NCI-H2029 (cell line): Measurements from ENCODE around the gene ITPRIPL1.
A peak's percentile ranks its signal among the peaks of the same experiment; 100 is the strongest.

Experiments
- DNase-seq: peaks from one replicate; lab custom pipeline; 2025; lab: John Stamatoyannopoulos, UW

ITPRIPL1 gene

DNA sequence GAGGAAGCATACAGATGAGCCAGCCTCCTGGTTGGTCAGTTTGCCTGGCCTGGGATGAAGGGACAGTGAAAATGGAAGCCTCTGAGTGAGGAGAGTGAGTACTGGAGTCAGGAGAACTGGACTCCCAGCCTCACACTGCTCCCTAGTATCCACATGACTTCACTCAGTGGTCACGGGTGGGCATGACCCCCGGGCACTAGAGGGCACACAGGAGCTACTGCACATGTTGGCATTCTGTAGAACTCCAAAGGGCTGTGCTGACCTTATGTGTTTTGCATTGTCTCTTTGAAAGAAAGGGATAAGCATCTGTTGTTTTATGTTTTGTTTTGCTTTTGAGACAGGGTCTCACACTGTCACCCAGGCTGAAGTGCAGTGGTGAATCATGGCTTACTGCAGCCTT lies 34.2 kb downstream of the ITPRIPL1 start:
- peak; percentile 12 for DNase-seq

DNA sequence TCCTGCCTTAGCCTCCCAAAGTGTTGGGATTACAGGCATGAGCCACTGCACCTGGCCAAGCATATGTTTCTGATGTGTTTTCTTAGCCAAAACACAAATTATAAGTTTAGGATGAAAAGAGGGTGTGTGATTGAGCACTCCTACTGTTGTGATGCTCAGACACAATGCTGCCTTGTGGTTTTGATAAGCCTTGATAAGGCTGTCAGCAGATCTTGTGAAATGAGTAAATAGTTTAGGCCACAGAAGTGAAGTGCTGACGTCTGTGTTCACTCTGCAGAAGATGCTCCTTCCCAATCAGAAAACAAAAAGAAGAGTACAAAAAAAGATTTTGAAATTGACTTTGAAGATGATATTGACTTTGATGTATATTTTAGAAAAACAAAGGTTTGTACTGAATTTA lies 34.7 kb downstream of the ITPRIPL1 start:
- DNase-seq = no peak

DNA sequence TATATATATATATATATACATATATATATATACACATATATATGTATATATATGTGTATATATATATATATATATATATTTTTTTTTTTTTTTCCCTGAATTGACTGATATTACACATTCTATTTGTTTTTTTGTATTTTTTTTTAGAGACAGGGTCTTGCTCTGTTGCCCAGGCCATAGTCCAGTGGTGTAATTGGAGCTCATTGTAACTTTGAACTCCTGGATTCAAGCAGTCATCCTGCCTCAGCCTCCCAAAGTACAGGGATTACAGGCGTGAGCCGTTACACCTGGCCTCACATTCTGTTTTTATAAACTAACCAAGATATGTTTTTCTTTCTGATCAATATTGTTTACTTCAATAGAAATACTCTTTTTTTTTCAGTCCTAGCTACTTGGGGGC lies 36.6 kb downstream of the ITPRIPL1 start:
- DNase-seq = no peak

DNA sequence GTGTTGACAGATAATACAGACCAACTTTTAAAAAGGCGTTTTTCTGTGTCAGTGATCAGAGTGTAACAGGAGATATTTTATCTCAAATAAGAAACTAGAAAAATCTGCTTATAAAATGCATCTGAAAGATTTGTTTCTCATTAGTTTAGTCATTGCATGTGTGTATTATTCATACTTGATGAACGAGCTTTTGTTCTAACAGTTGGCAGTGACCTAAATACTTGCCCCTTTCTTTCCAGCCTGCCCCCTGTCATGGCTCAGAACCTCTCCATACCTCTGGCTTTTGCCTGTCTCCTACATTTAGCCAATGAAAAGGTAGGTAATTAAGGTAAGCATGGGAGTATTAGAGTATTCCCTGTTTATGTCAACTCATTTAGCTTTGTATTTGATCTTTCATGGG lies 44.1 kb downstream of the ITPRIPL1 start:
- DNase-seq = no peak

DNA sequence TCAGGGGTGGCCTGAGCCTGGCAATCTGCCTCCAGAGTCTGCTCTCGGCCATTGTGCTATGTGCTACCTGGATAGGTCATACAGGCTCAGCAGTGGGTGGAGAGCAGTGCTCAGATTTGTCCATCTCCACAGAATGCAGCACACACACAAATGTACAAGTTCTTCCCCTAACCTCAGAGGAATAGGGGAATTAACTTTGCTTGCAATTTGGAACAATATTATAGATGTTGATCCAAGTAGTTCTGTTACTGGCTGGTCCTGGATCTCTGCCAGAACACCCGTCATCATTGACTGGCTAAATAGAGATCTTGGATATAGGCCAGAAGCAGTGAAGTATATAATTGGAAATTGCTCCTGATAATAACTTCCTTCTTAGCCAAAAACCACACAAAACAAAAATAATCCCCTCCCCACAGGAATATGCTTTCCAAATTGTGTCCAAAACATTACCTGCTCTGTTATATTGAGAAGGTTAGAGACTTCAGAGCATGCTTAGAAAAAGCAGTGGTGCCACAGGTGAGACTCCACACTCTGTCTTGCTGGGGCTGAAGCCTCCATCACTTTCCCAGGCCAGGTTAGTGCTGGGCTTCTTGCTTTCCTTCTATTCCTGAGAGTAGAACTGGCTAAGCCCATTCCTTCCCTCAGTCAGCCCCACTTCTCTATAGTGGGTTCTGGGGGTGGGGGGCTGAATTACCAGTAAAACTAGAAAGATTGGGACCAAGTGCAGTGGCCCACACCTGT lies 49.3 kb downstream of the ITPRIPL1 start:
- DNase-seq = peak; percentile 67
